H4 (cell line): ENCODE results near the gene UBAC2. TPM values are rescaled to one million over a fixed set of nuclear protein-coding genes. Genes with fewer than 3 reads are reported as not detected.
A peak's percentile ranks its signal among the peaks of the same experiment; 100 is the strongest.
"Not testable (repeated sequence)": the region's sequence is repeated elsewhere in the genome, so short reads cannot be mapped to it uniquely, and the experiment has no call there.

Experiments used
- DNase-seq: peaks from one replicate; pipeline ENCODE4 v3.0.0-alpha.2; 2015; ENCODE audit warnings: low spot score
- total RNA-seq: library from RNA; depleted of rRNA; stranded (reverse); fragments of >200 nt; shearing (Covaris generic); gene quantifications from 2 replicates; pipeline ENCODE4 v1.2.3, GENCODE V29; 2014

Gene UBAC2
- total RNA-seq, 1 experiment from 2014 or later = 29.8 TPM

- no peak for DNase-seq
Observed at GRCh38 chr13:99182439-99182838, 18.2 kb upstream of the UBAC2 start.

- no peak for DNase-seq
Observed at GRCh38 chr13:99185606-99186005, 15.0 kb upstream of the UBAC2 start.

- no peak for DNase-seq
Observed at GRCh38 chr13:99190147-99190985, 10.3 kb upstream of the UBAC2 start.

- DNase-seq = no peak
Observed at GRCh38 chr13:99191336-99191899, 9.2 kb upstream of the UBAC2 start.

GRCh38 chr13:99191900-99192399, 8.7 kb upstream of the UBAC2 start:
- peak; percentile 58 for DNase-seq

- DNase-seq = no peak
Observed at GRCh38 chr13:99192480-99192879, 8.2 kb upstream of the UBAC2 start.

GRCh38 chr13:99193152-99193551, 7.5 kb upstream of the UBAC2 start:
- no peak for DNase-seq

GRCh38 chr13:99196466-99197116, 4.1 kb upstream of the UBAC2 start:
- no peak for DNase-seq

GRCh38 chr13:99197117-99197651, 3.5 kb upstream of the UBAC2 start:
- no peak for DNase-seq

GRCh38 chr13:99199541-99200431, 868 bp upstream of the UBAC2 start:
- DNase-seq = no peak

GRCh38 chr13:99203601-99204579, 3.2 kb downstream of the UBAC2 start:
- no peak for DNase-seq

- no peak for DNase-seq
Observed at GRCh38 chr13:99205621-99206220, 5.1 kb downstream of the UBAC2 start.

GRCh38 chr13:99206226-99206625, 5.6 kb downstream of the UBAC2 start:
- DNase-seq = no peak

- DNase-seq = no peak
Observed at GRCh38 chr13:99206873-99207272, 6.2 kb downstream of the UBAC2 start.

GRCh38 chr13:99207511-99207910, 6.9 kb downstream of the UBAC2 start:
- no peak for DNase-seq

- no peak for DNase-seq
Observed at GRCh38 chr13:99208185-99208584, 7.5 kb downstream of the UBAC2 start.

- no peak for DNase-seq
Observed at GRCh38 chr13:99208845-99209527, 8.3 kb downstream of the UBAC2 start.

- DNase-seq = not testable (repeated sequence)
Observed at GRCh38 chr13:99210627-99211026, 10.0 kb downstream of the UBAC2 start.

- no peak for DNase-seq
Observed at GRCh38 chr13:99211421-99212035, 10.9 kb downstream of the UBAC2 start.
